ENCODE measurements around the gene CHODL.

Gene CHODL, protein sequence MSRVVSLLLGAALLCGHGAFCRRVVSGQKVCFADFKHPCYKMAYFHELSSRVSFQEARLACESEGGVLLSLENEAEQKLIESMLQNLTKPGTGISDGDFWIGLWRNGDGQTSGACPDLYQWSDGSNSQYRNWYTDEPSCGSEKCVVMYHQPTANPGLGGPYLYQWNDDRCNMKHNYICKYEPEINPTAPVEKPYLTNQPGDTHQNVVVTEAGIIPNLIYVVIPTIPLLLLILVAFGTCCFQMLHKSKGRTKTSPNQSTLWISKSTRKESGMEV

DNA sequence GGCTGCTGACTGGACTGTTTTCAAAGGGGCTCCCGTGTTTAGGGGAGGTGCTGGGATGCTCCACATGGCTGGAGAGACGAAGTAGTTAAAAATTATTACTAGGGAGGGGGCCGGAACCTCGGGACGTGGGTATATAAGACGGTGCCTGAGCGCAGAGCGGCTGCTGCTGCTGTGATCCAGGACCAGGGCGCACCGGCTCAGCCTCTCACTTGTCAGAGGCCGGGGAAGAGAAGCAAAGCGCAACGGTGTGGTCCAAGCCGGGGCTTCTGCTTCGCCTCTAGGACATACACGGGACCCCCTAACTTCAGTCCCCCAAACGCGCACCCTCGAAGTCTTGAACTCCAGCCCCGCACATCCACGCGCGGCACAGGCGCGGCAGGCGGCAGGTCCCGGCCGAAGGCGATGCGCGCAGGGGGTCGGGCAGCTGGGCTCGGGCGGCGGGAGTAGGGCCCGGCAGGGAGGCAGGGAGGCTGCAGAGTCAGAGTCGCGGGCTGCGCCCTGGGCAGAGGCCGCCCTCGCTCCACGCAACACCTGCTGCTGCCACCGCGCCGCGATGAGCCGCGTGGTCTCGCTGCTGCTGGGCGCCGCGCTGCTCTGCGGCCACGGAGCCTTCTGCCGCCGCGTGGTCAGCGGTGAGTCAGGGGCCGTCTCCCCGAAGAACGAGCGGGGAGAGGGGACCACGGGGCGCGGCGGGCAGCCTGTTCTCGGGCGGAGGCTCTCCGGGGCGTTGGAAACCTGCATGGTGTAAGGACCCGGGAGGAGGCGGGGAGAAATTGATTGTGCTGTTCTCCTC is at the start of gene CHODL:
Gene CHODL, plus strand, starts transcription at position 163 of the 793 bp plus-strand sequence. Its CDS starts 391 bp downstream, at position 554.
- no peak for DNase-seq

DNA sequence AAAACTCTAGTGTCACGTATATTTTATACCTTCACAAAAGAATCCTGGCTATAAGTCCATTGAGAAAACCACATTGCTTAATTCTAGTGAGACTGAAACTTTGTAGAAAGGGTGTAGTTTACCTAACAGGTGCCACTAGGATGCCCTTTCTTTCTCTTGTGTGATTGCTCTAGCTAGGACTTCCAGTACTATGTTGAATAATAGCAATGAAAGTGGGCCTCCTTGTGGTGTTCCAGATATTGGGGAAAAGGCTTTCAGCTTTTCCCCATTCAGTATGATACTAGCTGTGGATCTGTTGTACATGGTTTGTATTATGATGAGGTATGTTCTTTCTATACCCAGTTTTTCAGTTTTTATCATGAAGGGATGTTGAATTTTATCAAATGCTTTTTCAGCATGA is 39.7 kb upstream of the CHODL start:
- DNase-seq = no peak

DNA sequence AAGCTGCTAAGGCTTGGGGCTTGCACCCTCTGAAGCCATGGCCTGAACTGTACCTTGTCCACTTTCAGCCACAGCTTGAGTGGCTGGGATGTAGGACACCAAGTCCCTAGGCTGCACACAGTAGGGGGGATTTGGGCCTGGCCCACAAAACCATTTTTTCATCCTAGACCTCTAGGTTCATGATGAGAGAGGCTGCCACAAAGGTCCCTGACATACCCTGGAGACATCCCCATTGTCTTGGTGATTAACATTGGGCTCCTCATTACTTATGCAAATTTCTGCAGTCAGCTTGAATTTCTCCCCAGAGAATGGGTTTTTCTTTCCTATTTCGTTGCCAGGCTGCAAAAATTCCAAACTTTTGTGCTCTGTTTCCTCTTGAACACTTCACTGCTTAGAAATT is 26.3 kb upstream of the CHODL start:
- no peak for DNase-seq

DNA sequence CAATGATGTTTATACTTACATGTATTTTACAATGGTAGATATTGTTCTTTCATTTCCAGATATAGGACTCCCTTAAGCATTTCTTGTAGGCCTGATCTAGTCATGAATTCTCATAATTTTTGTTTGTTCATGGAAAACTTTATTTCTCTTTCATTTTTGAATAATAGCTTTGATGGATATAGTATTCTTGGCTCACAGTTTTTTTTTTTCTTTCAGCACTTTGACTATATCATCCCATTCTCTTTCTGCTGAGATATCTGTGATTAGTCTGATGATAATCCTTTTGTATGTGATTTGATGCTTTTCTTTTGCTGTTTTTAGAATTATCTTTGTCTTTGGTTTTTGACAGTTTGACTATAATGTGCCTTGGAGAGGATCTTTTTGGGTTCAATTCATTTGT is 24.1 kb upstream of the CHODL start:
- DNase-seq = no peak

DNA sequence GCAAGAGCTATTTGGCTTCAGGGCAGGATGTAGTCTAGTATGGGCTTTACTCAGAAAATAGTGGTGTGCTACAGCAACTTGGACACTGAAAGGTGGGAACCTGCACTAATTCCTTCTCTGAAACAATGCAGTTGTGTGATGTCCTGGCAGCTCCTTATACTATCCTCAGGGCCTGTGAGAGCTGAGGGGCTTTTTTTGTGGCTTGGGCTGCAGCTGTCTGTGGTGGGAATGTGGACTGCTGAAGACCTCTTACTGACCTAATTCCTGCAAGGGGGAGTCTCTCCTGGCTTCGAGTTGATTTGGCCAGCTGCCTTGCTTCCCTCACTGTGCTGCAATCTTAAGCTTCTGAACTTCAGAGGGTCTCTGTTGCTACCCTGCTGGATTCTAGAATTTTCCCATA is 22.3 kb upstream of the CHODL start:
- DNase-seq = no peak

DNA sequence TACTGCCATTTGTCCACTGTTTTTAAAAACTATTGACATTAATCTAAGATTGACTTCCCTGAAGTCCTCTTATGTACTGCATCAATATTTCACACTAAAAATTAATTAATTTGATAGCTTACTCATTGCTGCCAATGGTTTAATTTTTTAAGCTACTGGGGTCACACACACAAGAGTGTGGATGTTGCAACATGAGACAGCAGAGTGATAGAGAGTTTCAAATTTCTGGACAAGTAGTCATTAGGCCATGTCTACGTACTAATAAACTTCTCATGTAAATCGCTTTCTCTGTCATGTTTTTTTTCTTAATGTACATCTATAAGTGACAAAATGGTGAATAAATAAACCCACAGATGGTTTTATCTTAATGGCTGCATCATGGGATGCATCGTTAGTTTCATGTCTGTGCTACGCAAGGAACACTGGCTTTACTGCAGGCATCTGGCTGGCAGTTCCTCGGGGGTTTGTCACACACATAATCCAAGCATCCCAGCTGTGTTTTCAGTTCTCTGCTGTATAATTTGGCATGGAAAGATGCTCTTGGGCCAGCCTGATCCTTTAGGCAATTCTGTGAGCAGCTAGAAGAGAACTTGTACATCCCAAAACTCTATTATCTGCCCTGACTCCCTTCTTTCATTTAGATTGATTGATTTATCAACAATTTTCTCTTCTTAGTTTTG is 16.4 kb upstream of the CHODL start:
- DNase-seq = no peak

DNA sequence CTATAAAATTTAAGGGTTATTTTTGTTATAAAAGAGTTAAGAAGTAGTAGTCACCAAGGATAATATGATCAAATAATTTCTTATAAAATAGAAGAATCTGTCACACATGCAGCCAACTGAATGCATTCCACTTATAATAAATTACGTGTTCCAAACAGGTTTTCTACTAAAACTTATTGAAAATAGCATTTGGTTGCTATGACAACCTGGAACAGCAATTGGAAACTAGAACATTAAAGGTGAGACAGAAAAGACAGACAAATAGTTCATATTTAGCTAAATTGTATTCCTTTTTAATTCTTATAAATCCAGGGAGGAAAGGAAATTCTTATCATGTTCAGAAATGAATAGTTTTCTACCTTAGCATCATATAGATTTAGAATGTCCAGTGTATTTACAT is 9.1 kb upstream of the CHODL start:
- DNase-seq = no peak

DNA sequence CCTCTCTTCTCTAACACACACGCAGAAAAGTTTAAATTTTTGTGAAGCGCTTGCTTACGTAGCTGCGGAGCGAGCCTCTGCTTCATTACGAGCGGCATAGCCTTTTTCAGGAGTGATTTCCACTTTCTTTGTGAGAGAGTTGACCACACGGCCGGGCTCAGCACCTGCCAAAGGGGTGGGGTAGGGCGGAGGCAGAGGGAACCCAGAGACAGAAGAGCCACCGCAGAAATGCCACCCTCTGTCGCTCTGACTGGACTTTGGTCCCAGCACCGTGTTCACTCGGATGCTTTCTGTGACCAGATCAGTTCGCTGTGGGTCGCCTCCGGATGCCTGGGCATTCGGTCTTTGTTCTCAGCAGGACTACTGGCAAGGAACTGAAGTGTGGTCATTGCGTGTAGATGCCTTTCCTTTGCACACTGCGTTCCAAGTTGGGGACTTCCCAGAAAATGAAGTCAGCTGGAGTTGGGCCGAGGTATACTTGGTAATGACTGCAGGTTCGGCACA is 883 bp downstream of the CHODL start:
- DNase-seq = no peak

DNA sequence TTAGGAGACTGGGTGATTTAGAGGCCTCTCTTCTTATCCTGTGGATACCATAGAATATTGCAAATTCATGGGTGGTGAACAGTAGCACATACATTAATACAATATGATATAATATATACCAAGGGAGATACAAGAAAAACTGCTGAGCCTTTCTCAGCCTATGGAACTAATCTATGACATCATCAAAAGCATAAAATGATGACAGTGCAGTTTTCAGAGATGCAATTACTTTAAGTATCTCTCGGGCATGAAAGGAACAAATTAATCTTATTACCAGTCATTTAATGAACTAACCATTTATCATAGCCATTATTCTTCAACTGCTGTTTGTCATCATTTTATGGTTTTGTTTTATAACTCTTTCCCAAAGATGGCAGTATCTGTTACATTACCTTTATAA is 3.5 kb downstream of the CHODL start:
- no peak for DNase-seq

DNA sequence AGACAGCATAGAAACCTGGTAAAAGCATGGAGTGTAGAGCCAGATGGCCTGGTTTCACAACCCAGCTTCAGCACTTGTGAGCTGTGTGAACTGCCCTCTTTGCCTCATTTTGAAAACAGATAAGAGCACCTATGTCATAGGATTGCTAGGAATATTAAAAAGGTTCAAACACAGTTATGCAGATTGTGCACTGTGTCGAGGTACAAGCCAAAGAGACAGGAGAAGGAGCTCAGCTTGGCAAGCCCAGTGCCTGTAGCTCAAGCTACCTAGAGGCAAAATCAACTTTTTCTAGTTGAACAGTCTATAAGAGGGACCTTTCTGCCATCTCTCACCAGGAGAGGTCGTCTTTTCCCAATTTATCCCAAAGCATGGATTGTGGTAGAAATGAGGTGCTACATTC is 5.0 kb downstream of the CHODL start:
- DNase-seq = no peak

DNA sequence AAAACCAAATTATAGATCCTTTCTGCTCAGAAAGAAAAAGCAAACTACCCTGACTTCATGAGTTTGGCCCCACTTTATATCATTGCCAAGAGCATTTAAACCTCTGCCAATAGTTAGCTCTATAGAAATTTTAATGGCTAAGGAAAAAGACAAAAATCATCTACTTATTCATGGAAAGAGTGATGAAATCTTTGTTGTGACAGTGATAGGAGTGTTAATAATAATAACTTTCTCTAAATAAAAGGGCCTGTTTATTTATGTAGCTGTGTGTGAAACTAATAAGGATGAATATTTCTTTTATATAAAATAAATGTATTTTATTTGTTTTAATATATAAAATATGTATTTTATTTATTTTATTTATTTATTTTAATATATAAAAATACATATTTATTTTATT is 6.4 kb downstream of the CHODL start:
- DNase-seq = no peak

DNA sequence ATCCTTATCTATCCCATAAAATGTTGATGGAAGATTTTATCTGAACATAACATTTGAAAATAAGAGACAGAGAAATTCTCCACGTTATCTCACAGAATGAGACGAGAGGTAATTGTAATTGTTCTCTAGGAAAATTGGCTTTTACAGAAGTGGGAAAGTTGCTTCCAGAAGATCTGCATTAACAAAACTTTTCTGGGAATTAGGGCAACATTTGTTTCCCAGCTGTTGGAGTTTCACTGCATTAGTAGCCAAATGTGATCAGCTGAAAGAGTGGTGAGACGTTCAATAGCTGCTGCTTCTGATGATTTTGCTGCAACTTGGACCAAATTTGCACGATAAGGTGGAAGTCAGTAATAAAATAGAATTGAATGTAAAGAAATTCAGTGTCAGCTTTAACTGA is 7.6 kb downstream of the CHODL start:
- DNase-seq = no peak

DNA sequence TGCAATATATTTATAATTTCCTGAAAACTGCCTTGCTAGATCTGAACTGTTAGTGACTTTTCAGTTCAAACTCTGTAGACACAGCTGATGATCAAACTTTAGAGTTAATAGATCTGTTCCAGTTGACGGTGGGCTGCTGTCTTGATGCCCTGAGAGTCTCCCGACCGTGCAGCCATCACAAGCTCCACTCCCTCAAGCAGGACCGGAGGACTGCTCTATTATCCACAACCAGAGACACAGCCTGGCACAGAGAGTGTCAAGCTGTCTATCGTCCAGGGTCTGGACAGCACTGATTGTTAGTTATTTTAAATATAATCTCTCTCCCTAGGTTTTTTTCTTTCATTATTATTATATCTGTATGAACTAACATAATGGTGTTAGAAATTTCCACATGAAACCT is 8.0 kb downstream of the CHODL start:
- DNase-seq = no peak

DNA sequence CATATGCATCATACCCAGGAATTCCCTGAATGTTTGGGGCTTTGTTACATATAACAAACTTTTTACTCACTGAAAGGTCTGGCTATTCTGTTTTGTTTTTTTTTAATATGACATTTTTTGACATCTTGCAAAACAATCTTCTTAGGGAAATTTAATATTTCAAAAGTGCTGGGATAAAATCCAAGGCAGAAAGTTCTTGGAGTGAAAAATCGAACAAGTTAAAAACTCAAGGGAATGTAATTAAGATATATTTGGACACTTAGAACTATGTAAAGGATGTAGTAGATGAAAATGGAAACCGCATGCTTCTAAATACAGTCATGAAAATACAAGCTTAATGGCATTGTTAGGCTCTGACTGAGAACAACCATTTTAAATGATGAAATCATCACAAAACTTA is 8.6 kb downstream of the CHODL start:
- DNase-seq = no peak

DNA sequence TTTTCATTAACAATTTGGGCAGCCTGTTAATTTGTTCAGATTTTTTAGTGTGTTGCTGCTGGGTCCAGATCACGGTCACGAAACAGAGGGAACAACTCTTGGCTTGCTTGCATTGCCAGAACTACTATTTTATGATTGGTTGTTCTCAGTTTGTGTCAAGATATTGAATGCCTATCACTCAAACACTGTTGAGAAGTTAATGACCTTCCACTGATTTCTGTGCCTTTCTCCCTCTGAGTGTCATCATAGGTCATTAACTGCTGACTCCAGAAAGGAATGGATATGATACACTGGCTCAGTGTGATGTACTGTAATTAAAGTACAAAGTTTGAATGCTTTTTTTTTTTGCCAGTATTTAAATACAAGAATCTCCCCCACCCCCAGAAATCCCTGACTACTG is 9.2 kb downstream of the CHODL start:
- no peak for DNase-seq

DNA sequence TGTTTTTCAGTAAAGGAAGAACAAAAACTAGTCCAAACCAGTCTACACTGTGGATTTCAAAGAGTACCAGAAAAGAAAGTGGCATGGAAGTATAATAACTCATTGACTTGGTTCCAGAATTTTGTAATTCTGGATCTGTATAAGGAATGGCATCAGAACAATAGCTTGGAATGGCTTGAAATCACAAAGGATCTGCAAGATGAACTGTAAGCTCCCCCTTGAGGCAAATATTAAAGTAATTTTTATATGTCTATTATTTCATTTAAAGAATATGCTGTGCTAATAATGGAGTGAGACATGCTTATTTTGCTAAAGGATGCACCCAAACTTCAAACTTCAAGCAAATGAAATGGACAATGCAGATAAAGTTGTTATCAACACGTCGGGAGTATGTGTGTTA is 21.3 kb downstream of the CHODL start:
- DNase-seq = no peak

DNA sequence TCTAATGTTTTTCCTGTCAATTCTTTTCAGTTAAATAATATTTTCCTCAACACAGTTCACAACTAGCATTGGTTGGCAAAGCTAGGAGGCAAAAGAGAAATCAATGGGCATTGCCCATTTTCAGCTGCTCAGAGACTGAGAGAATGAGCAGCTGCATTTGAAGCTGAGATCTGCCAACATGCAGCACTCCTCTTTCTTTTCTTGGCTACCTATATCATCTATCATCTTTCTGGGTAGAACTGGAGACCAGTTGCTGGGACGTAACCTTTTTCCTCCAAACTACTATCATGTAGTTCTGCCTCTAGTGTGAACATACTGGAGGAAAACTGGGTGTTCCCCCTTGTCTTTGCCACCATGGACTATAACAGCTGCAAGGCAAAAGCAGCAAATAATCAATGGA is 22.9 kb downstream of the CHODL start:
- no peak for DNase-seq

DNA sequence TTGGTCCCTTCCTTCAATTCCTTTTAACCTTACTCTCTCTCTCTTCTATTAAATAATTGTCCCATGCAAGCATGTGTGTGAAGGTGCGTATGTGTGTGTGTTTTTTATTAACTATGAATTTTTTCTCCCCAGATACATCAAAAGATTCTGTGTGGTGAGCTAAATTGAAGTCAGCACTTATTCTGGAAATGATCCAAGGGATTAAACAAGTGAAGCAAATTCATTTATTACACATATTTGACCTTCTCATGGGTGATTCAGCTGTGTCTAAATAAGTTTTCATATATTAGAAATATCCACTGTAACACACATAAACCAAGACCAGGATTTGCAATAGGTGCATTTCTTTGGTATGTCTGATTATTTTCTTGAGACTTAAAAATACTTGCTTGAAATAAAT is 24.3 kb downstream of the CHODL start:
- no peak for DNase-seq

DNA sequence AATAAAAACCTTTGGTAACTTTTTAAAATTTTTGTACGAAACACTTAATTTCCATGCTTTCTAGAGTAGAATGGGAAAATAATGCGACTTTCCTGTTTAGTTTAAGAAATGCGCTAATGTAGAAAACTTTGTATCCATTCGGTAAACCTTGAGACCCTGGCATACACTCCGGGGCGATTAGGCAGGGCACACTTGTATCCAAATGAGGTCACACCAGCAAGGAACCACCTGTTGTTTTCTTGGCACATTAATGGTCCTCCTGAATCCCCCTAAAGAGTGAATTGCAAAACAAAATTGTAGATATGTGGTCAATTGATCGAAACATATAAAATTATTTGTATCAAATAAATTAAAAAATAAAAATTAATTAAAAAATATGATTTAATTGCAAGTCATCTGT is 25.2 kb downstream of the CHODL start:
- no peak for DNase-seq

DNA sequence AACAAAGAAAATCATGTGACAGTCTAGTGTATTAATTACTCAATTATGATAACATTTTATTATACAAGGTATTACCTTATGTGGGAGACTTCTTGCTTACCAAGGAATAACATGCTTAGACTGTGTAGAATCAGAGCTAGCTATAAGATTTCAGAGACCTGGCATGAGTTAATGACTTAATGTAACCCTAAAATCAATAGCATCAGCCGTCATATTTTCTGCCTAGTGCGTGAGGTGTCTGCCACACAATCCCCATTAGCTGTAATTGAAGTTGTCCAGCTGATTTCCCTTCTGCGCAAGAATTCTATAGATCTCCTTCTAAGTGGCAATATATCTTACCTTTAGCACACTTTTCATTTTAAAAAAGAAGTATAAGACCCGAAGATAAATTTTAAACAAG is 28.8 kb downstream of the CHODL start:
- DNase-seq = no peak

DNA sequence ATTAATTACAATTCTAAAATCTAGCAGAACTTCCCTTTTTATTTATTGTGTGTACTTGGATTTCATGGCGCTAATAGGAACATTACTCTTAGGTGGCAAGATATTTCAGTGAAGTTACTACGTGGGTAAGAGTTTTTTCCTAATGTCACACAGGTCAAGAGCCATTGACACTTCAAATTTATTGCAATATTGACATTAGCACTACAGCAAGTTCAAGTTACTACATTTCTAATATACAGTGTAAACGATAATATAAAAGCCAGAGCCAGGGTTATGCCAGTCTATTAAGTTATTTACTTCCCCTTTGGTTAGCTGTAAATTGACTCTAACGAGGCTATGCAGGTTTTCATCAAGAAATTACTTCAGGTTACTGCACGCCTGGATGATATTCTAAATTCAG is 29.7 kb downstream of the CHODL start:
- no peak for DNase-seq

DNA sequence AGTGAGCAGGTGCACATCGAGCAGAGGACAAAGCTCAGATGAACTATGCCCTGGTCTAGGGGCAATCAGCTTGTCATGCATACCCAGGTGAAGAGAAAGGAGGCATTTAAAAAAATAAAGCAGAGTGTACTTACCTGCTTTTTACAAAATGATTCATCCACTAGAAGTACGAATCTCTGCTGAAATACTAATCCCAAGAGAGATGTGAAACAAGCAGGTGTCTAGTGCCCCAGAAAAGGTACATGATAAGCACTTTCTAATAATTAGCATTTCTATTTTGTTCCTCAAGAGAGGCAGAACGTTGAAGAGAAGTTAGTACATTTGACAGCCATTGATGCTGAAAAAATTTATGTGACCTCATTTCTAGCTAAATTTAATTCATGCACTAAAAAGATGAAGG is 31.1 kb downstream of the CHODL start:
- no peak for DNase-seq

DNA sequence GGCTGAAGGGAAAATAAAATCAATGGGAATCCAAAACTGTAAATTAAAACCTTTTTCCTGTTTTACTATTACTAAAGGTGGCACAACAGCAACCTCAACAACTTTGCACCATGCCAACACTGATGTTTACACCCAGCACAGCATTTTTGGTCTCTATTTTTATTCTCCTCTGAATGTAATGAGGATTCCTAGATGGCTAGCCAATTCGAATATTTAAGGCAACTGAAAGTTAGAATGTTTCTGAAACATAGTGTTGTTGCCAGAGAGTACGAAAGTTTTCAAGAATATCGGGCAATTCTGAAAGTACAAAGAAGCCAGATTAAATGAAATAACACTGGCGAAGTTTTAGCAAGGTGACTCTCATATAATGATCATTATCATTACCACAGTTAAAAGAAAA is 40.7 kb downstream of the CHODL start:
- DNase-seq = no peak

DNA sequence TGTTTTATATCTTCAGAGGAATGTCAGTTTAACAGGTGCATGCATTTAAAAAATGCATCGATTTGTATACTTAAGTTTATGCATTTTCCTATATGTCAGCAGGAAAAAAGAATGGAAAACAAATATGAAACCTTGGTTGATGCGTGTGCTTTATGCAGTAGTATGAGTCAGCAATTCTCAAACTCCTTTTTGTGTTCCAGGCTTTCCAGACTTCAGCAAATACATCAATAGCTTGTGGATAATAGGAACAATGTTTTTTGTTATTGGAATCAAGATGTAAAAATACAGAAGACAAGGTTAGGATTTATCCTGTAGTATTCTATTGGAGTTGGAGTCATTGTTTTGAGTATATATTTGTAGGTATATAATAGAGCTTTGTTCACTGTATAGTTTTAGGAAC is 45.2 kb downstream of the CHODL start:
- no peak for DNase-seq

Data from GOT3 (cell line).